Panc1 (cell line): ENCODE data around the gene CD3D.

Experiments
- CTCF ChIP-seq: fragments of 450-650 bp; IDR thresholded peaks from 2 replicates; pipeline ENCODE4 v1.5.1; 2017; ENCODE audit warnings: mild to moderate bottlenecking
- POLR2AphosphoS5 ChIP-seq: IDR thresholded peaks from 2 replicates; pipeline ENCODE4 v1.6.1; 2012; ENCODE audit warnings: mild to moderate bottlenecking, low read depth, low read length, moderate library complexity
- REST ChIP-seq, 2 experiments: IDR thresholded peaks; 2 replicates each; pipeline ENCODE4 v1.6.1; 2011 to 2012; ENCODE audit warnings: low read depth in 2 of 2, control low read depth in 1 of 2, low read length in 1 of 2, mild to moderate bottlenecking in 1 of 2, moderate library complexity in 1 of 2; ENCODE audit not compliant: insufficient read depth in 1 of 2
- SIN3A ChIP-seq: IDR thresholded peaks from 2 replicates; pipeline ENCODE4 v1.6.1; 2012; ENCODE audit warnings: low read depth, mild to moderate bottlenecking, low read length, moderate library complexity, borderline replicate concordance; ENCODE audit not compliant: insufficient read depth
- TCF7L2 ChIP-seq: IDR thresholded peaks from 2 replicates; pipeline ENCODE4 v1.6.1; 2011; ENCODE audit warnings: mild to moderate bottlenecking, low read depth, low read length, inconsistent platforms

DNA sequence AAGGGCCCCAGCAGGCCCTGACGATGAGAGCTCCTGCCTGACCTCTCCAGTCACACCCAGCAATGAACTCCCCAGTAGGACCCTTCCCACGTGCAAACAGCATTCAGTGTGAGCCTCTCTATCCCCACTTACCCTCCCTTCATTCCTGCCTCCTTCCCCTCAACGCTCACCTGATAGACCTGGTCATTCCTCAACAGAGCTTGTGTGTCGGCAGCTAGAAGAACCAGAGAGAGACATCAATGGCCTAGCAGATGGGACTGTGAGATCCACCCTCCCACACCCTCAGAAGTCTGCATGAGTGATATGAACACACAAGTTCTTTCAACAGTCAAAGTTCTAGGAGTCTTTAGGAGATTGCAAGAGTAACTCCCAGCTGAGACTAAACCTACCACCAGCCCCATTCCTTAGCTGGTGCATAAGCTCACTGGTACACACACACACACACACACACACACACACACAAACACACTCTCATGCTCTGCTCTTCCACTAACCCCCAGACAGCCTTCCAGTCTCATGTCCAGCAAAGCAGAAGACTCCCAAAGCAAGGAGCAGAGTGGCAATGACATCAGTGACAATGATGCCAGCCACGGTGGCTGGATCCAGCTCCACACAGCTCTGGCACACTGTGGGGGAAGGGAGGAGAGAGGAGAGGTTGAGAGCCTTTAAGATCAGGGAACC lies 3.1 kb downstream of the CD3D start:
- TF ChIP-seq POLR2AphosphoS5 (no peak), CTCF (no peak), SIN3A (no peak), TCF7L2 (no peak), REST (IDR thresholded peaks at IDR 0.05; ENCODE audit: insufficient read depth in 1 of 2, low read depth in 2 of 2, low read length in 1 of 2) (no peak)
